Hepatocyte (in vitro differentiated cells): ENCODE measurements around the gene ROS1. TPM values are rescaled to one million over a fixed set of nuclear protein-coding genes. Genes with fewer than 3 reads are reported as not detected.
"Not testable (repeated sequence)": the region's sequence is repeated elsewhere in the genome, so short reads cannot be mapped to it uniquely, and the experiment has no call there.

Source experiments
- DNase-seq: peaks from one replicate; pipeline ENCODE4 v3.0.0-alpha.2; 2016; ENCODE audit warnings: low spot score
- H2AFZ ChIP-seq: fragments of 200-600 bp; sonication (generic); 2 replicates; pipeline ENCODE4 v1.6.0; 2016; ENCODE audit warnings: antibody characterized with exemption, mild to moderate bottlenecking
- H3K27ac ChIP-seq: fragments of 200-600 bp; sonication (generic); 2 replicates; pipeline ENCODE4 v1.5.1; 2016; ENCODE audit warnings: mild to moderate bottlenecking
- H3K27me3 ChIP-seq: fragments of 200-600 bp; sonication (generic); 2 replicates; pipeline ENCODE4 v1.6.1; 2016
- H3K36me3 ChIP-seq: fragments of 200-600 bp; sonication (generic); replicated peaks from 2 replicates; pipeline ENCODE4 v1.5.1; 2016; ENCODE audit warnings: low read depth; ENCODE audit not compliant: insufficient read depth
- H3K4me1 ChIP-seq: fragments of 200-600 bp; sonication (generic); 2 replicates; pipeline ENCODE4 v1.5.1; 2016; ENCODE audit warnings: mild to moderate bottlenecking, moderate library complexity; ENCODE audit not compliant: insufficient read depth
- H3K4me2 ChIP-seq: fragments of 200-600 bp; sonication (generic); 2 replicates; pipeline ENCODE4 v1.6.0; 2016
- H3K4me3 ChIP-seq: fragments of 200-600 bp; sonication (generic); 2 replicates; pipeline ENCODE4 v1.5.1; 2016; ENCODE audit warnings: mild to moderate bottlenecking
- H3K79me2 ChIP-seq: fragments of 200-600 bp; sonication (generic); 2 replicates; pipeline ENCODE4 v1.6.0; 2017; ENCODE audit warnings: mild to moderate bottlenecking
- H3K9me2 ChIP-seq: fragments of 200-600 bp; sonication (generic); replicated peaks from 2 replicates; pipeline ENCODE4 v1.6.0; 2017; ENCODE audit warnings: mild to moderate bottlenecking; ENCODE audit not compliant: insufficient read depth
- H3K9me3 ChIP-seq: fragments of 200-600 bp; sonication (generic); 2 replicates; pipeline ENCODE4 v1.5.1; 2016; ENCODE audit warnings: low read depth, mild to moderate bottlenecking
- H4K20me1 ChIP-seq: fragments of 200-600 bp; sonication (generic); 2 replicates; pipeline ENCODE4 v1.6.0; 2016; ENCODE audit warnings: mild to moderate bottlenecking; ENCODE audit not compliant: insufficient read depth, poor library complexity, severe bottlenecking
- EZH2 ChIP-seq: fragments of 200-600 bp; sonication (generic); IDR thresholded peaks from 2 replicates; pipeline ENCODE4 v1.6.1; 2016; ENCODE audit warnings: antibody characterized with exemption, mild to moderate bottlenecking, borderline replicate concordance
- EZH2phosphoT487 ChIP-seq: fragments of 200-600 bp; sonication (generic); IDR thresholded peaks from one replicate; pipeline ENCODE4 v1.6.1; 2018; ENCODE audit warnings: antibody characterized with exemption, mild to moderate bottlenecking, low read depth, moderate library complexity; ENCODE audit not compliant: unreplicated experiment, severe bottlenecking
- WGBS: methylation state at CpG from one replicate; pipeline ENCODE4 v1.1.6; 2016; ENCODE audit warnings: low lambda C conversion rate; ENCODE audit errors: missing lambda C conversion rate; 5-methylcytosine and 5-hydroxymethylcytosine counted together
- polyA plus RNA-seq: library from polyadenylated mRNA; unstranded; fragments of >200 nt; fragmentation: Nextera tagmentation; extraction: Ambion mirVana; gene quantifications from 2 replicates; pipeline ENCODE4 v1.2.1, GENCODE V29; 2016
- total RNA-seq: library from RNA; depleted of rRNA; stranded (reverse); fragments of >200 nt; gene quantifications from 2 replicates; pipeline ENCODE4 v1.2.3, GENCODE V29; 2014
- TF ChIP-seq, protein P1 (sequence below): fragments of 200-600 bp; sonication (generic); IDR thresholded peaks from 2 replicates; pipeline ENCODE4 v1.5.1; 2016; ENCODE audit warnings: antibody characterized with exemption, mild to moderate bottlenecking; ENCODE audit not compliant: poor library complexity

Gene ROS1
- total and polyA plus RNA-seq, 2 experiments from 2014 or later = 0.33 to 2.7 TPM

GRCh38 chr6:117469791-117470190, 44.0 kb upstream of the ROS1 start:
- Histone ChIP-seq H3K4me3 (no peak overlapping the region), H3K9me2 (no peaks in the 10 kb centered on the region), H3K79me2 (no peaks in the 10 kb centered on the region), H3K36me3 (no peaks in the 10 kb centered on the region), H3K27ac (no peak overlapping the region), H4K20me1 (no peaks in the 10 kb centered on the region), H2AFZ (no peak overlapping the region), H3K9me3 (no peaks in the 10 kb centered on the region), H3K27me3 (no peaks in the 10 kb centered on the region), H3K4me1 (no peaks in the 10 kb centered on the region), H3K4me2 (no peak overlapping the region)
- no peak for TF ChIP-seq EZH2
- no peak for TF ChIP-seq EZH2phosphoT487
- TF ChIP-seq, protein P1, sequence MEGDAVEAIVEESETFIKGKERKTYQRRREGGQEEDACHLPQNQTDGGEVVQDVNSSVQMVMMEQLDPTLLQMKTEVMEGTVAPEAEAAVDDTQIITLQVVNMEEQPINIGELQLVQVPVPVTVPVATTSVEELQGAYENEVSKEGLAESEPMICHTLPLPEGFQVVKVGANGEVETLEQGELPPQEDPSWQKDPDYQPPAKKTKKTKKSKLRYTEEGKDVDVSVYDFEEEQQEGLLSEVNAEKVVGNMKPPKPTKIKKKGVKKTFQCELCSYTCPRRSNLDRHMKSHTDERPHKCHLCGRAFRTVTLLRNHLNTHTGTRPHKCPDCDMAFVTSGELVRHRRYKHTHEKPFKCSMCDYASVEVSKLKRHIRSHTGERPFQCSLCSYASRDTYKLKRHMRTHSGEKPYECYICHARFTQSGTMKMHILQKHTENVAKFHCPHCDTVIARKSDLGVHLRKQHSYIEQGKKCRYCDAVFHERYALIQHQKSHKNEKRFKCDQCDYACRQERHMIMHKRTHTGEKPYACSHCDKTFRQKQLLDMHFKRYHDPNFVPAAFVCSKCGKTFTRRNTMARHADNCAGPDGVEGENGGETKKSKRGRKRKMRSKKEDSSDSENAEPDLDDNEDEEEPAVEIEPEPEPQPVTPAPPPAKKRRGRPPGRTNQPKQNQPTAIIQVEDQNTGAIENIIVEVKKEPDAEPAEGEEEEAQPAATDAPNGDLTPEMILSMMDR = no peak
- no peak for DNase-seq
- 92% methylated on average over 3 of the region's 3 CpGs for WGBS

- no peaks in the 10 kb centered on the region for H4K20me1 ChIP-seq
- no peak overlapping the region for H2AFZ ChIP-seq
- H3K27me3 ChIP-seq = no peaks in the 10 kb centered on the region
- no peaks in the 10 kb centered on the region for H3K36me3 ChIP-seq
- DNase-seq = no peak
- H3K9me3 ChIP-seq = no peaks in the 10 kb centered on the region
- no peaks in the 10 kb centered on the region for H3K9me2 ChIP-seq
- H3K4me3 ChIP-seq = no peak overlapping the region
- 87% methylated on average over 4 of the region's 4 CpGs for WGBS
- no peaks in the 10 kb centered on the region for H3K79me2 ChIP-seq
- no peaks in the 10 kb centered on the region for H3K4me1 ChIP-seq
- TF ChIP-seq, protein P1 = no peak
- TF ChIP-seq EZH2phosphoT487 = no peak
- no peak for TF ChIP-seq EZH2
- H3K27ac ChIP-seq = no peak overlapping the region
- no peak overlapping the region for H3K4me2 ChIP-seq
Observed at GRCh38 chr6:117469356-117469755, 43.6 kb upstream of the ROS1 start.

- H3K36me3 ChIP-seq, H4K20me1 ChIP-seq, DNase-seq, H3K4me3 ChIP-seq, H3K4me2 ChIP-seq, H3K27me3 ChIP-seq, H3K27ac ChIP-seq, H3K79me2 ChIP-seq, H2AFZ ChIP-seq, H3K9me2 ChIP-seq, H3K9me3 ChIP-seq, H3K4me1 ChIP-seq: not testable (repeated sequence)
- WGBS = 95% methylated on average over 4 of the region's 4 CpGs
Observed at GRCh38 chr6:117468527-117468926, 42.8 kb upstream of the ROS1 start.

- no peaks in the 10 kb centered on the region for H3K36me3 ChIP-seq
- TF ChIP-seq EZH2 (no peak), EZH2phosphoT487 (no peak)
- TF ChIP-seq, protein P1 = no peak
- WGBS = 83% methylated on average over 4 of the region's 4 CpGs
Observed at GRCh38 chr6:117467876-117468275, 42.1 kb upstream of the ROS1 start.

More at GRCh38 chr6:117467876-117468275, 42.1 kb upstream of the ROS1 start:
- H3K9me2 ChIP-seq = no peaks in the 10 kb centered on the region
- no peaks in the 10 kb centered on the region for H3K27me3 ChIP-seq
- no peak overlapping the region for H3K27ac ChIP-seq
- no peak overlapping the region for H2AFZ ChIP-seq
- H3K4me1 ChIP-seq = no peaks in the 10 kb centered on the region
- H3K4me3 ChIP-seq = no peak overlapping the region
- DNase-seq = no peak
- H4K20me1 ChIP-seq = no peaks in the 10 kb centered on the region
- no peaks in the 10 kb centered on the region for H3K9me3 ChIP-seq
- H3K79me2 ChIP-seq = no peaks in the 10 kb centered on the region
- H3K4me2 ChIP-seq = no peak overlapping the region
